Fibroblast of upper back skin (primary cell): ENCODE measurements around the gene FOXP4.

Experiments
- DNase-seq: peaks from one replicate; pipeline ENCODE4 v3.0.0-alpha.2; 2013

Gene FOXP4

GRCh38 chr6:41650120-41650519 lies 103.9 kb downstream of the FOXP4 start:
- no peak for DNase-seq

DNA sequence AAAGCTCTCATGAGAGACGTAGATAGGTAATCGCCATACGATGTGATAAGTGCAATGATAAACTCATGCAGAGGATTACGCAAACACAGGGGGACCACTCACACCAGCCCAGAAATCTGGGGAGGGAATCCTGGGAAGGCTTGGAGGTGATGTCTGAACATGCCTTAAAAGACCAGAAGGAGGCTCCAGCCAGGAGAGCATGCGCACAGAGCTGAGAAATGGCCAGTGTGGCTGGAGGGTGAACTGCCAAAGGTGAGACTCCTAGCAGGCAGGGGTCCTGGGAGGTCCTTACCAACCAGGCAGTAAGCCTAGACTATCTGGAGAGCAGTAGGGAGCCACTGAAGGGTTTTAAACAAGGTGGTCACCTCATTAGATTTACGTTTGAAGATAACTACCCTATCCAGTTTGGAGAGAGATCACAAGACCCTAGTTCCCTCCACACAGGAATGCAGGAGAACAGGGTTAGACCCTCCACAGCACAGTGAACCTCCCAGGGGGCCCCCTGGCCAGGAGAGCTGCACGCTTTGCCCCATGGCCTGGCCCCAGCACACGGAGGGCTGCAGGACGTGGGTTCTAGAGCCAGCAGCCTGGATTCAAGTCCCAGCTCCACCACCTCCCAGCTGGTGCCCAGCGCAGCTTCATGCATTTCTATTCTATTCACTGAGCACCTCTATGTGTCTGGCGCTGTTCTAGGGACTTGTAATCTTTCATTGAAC lies 105.2 kb downstream of the FOXP4 start:
- no peak for DNase-seq
